ENCODE measurements around the gene AGBL4.

Gene AGBL4

GRCh38 chr1:48807554-48808260, 1216.0 kb downstream of the AGBL4 start:
- Histone ChIP-seq H4K20me1 (no peaks in the 10 kb centered on the region), H3K9me3 (no peaks in the 10 kb centered on the region), H3K36me3 (no peaks in the 10 kb centered on the region), H3K4me2 (peak overlapping the region; percentile 56), H3K4me1 (peaks cover 50% of the 10 kb centered on the region), H3K4me3 (no peak overlapping the region), H3K9ac (no peak overlapping the region), H3K27ac (0 out of 2 replicates have a peak overlapping the region, but pooled peaks have one; percentile 50), H3K27me3 (no peaks in the 10 kb centered on the region)
- TF ChIP-seq Cebpa-rat (IDR thresholded peaks at IDR 0.05): no peak

DNA sequence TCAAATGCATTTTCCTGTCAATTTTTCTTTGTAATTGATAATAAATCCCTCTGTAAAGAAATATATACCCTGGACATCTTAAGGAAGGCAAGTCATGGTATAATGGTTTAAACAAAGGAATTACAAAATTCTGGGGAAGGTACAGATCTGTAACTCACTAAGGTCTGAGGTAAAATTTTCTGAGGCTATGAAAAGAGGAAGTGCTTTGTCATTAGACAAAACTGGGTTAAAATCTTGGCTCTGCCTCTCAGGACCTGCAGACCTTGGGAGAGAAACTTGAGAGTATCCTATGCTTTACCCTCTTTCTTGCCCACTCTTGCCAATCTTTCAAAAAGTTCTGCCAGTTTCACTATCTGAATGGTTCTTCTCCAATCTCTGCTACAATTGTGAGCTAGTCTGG, 1220.3 kb downstream of the AGBL4 start:
- H3K9ac ChIP-seq: no peak overlapping the region
- H3K9me3 ChIP-seq: peaks cover 19% of the 10 kb centered on the region
- TF ChIP-seq Cebpa-rat (IDR thresholded peaks at IDR 0.05): no peak

DNA sequence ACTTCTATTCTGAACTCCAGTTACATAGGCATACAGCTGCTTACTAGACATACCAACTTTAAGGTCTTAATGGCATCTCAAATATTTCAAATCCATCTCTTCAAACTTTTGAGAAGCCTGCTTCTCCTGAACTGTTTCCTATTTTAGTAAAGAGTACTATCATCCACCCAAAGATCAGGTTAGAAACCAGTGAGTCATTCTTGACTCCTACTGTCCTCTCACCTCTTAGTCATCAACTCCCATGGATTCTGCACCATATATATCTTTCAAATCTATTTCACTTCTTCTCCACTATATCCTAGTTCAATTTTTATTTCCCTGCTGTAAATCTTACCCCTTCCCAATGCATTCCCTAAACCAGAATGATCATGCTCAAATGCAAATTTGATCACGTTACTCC, 1228.9 kb downstream of the AGBL4 start:
- peaks cover 14% of the 10 kb centered on the region for H3K9me3 ChIP-seq
- no peak overlapping the region for H3K4me3 ChIP-seq
- H3K27me3 ChIP-seq: no peaks in the 10 kb centered on the region
- H3K36me3 ChIP-seq: no peaks in the 10 kb centered on the region
- no peak for TF ChIP-seq Cebpa-rat (IDR thresholded peaks at IDR 0.05)
- H4K20me1 ChIP-seq: no peaks in the 10 kb centered on the region
- H3K4me1 ChIP-seq: peaks cover 73% of the 10 kb centered on the region
- peak overlapping the region; percentile 91 for H3K27ac ChIP-seq
- peak overlapping the region; percentile 75 for H3K4me2 ChIP-seq
- H3K9ac ChIP-seq: peak overlapping the region; percentile 61; the same call in 1 of the 2 replicates

More for the DNA sequence above, 1220.3 kb downstream of the AGBL4 start:
- 0 out of 2 replicates have a peak overlapping the region, but pooled peaks have one; percentile 0 for H3K27ac ChIP-seq
- no peak overlapping the region for H3K4me2 ChIP-seq
- no peak overlapping the region for H3K4me3 ChIP-seq
- H3K36me3 ChIP-seq: no peaks in the 10 kb centered on the region
- H3K27me3 ChIP-seq: no peaks in the 10 kb centered on the region
- H3K4me1 ChIP-seq: peaks cover 54% of the 10 kb centered on the region
- H4K20me1 ChIP-seq: no peaks in the 10 kb centered on the region

GRCh38 chr1:48793863-48794262, 1229.9 kb downstream of the AGBL4 start:
- peaks cover 78% of the 10 kb centered on the region for H3K4me1 ChIP-seq
- peak overlapping the region; percentile 75 for H3K4me2 ChIP-seq
- peak overlapping the region; percentile 12; the same call in 1 of the 2 replicates for H3K4me3 ChIP-seq

GRCh38 chr1:48792961-48793360, 1230.8 kb downstream of the AGBL4 start:
- Histone ChIP-seq H4K20me1 (no peaks in the 10 kb centered on the region), H3K4me3 (no peak overlapping the region), H3K4me2 (peak overlapping the region; percentile 75), H3K36me3 (no peaks in the 10 kb centered on the region), H3K27ac (peak overlapping the region; percentile 91), H3K9me3 (peaks cover 5% of the 10 kb centered on the region), H3K27me3 (no peaks in the 10 kb centered on the region), H3K4me1 (peaks cover 78% of the 10 kb centered on the region), H3K9ac (peak overlapping the region; percentile 61)
- no peak for TF ChIP-seq Cebpa-rat (IDR thresholded peaks at IDR 0.05)

More at GRCh38 chr1:48793863-48794262, 1229.9 kb downstream of the AGBL4 start:
- no peaks in the 10 kb centered on the region for H4K20me1 ChIP-seq
- H3K36me3 ChIP-seq: no peaks in the 10 kb centered on the region
- H3K9me3 ChIP-seq: peaks cover 8% of the 10 kb centered on the region
- peak overlapping the region; percentile 91 for H3K27ac ChIP-seq
- H3K27me3 ChIP-seq: no peaks in the 10 kb centered on the region
- TF ChIP-seq Cebpa-rat (IDR thresholded peaks at IDR 0.05): peak; percentile 64; the same call in 1 of the 2 replicates
- H3K9ac ChIP-seq: peak overlapping the region; percentile 61

DNA sequence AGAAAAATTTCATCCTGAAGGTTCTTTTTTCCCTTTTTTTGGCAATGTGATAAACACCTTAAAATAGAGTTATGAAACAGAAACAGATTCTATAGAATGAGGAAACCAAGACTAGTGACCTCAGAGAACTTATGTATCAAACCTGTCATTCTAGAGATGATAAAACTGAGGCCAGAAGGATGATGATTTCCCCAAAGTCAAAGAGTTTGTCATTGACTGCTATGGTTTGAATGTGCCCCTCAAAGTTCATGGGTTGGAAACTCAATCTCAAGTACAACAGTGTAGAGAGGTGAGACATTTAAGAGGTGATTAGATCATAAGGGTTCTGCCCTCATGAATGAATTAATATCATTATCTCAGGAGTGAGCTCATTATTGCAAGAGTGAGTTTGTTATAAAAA, 1233.4 kb downstream of the AGBL4 start:
- Histone ChIP-seq H3K4me2 (peak overlapping the region; percentile 24; the same call in 1 of the 2 replicates), H3K4me3 (no peak overlapping the region), H3K9ac (no peak overlapping the region), H4K20me1 (no peaks in the 10 kb centered on the region), H3K36me3 (no peaks in the 10 kb centered on the region), H3K9me3 (no peaks in the 10 kb centered on the region), H3K27me3 (no peaks in the 10 kb centered on the region), H3K4me1 (peaks cover 61% of the 10 kb centered on the region), H3K27ac (peak overlapping the region; percentile 58; the same call in 1 of the 2 replicates)
- TF ChIP-seq Cebpa-rat (IDR thresholded peaks at IDR 0.05): no peak

GRCh38 chr1:48789903-48790302, 1233.9 kb downstream of the AGBL4 start:
- Histone ChIP-seq H3K36me3 (no peaks in the 10 kb centered on the region), H3K9ac (no peak overlapping the region; the same call in 1 of the 2 replicates), H3K4me3 (no peak overlapping the region), H3K27ac (peak overlapping the region; percentile 58), H3K27me3 (no peaks in the 10 kb centered on the region), H3K4me2 (peak overlapping the region; percentile 24; the same call in 1 of the 2 replicates), H3K4me1 (peaks cover 56% of the 10 kb centered on the region), H4K20me1 (no peaks in the 10 kb centered on the region), H3K9me3 (no peaks in the 10 kb centered on the region)
- TF ChIP-seq Cebpa-rat (IDR thresholded peaks at IDR 0.05): no peak

DNA sequence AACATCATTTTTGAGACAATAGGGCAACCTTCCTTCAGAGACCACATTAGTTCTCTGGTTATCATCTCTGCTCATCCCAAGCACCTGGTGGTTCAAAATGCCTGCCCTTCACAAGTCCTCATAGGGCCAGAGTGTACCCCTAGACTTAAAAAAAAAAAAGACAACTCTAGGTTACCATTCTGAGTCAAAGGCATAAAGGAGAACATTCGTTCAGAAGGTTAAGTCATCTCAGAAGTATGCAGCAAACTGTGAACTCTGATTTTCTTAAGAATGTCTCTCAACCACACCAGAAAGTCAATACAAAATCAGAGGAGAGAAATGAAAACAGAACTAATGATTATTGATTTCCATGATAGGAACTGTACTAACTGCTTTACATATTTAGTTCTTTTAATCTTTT, 1237.9 kb downstream of the AGBL4 start:
- no peaks in the 10 kb centered on the region for H3K36me3 ChIP-seq
- no peak overlapping the region for H3K9ac ChIP-seq
- peaks cover 15% of the 10 kb centered on the region for H3K4me1 ChIP-seq
- TF ChIP-seq Cebpa-rat (IDR thresholded peaks at IDR 0.05): no peak
- H3K27me3 ChIP-seq: no peaks in the 10 kb centered on the region
- no peak overlapping the region for H3K4me3 ChIP-seq
- H3K9me3 ChIP-seq: no peaks in the 10 kb centered on the region
- no peaks in the 10 kb centered on the region for H4K20me1 ChIP-seq
- no peak overlapping the region for H3K4me2 ChIP-seq
- no peak overlapping the region for H3K27ac ChIP-seq

DNA sequence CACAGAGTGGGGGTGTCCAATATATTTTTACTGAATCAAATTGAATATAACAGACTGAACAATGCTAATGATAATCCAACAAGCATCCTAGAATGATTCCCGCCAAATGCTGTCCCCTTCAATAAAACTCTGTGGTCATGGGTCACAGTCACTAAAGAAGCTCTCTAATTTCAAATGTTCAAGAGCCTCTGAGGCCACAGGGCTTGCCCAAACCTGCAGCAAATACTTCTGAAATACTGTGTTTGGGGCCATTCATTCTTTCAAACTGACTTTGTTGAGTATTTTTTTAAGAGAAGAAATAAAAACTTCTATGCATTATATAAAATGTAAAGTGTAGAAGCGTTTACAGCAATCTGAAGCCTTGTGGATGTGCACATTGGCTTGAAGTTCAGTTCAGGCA, 1239.5 kb downstream of the AGBL4 start:
- Histone ChIP-seq H3K27ac (no peak overlapping the region), H4K20me1 (no peaks in the 10 kb centered on the region), H3K9me3 (no peaks in the 10 kb centered on the region), H3K4me1 (peaks cover 4% of the 10 kb centered on the region; the same call in 1 of the 2 replicates), H3K27me3 (no peaks in the 10 kb centered on the region), H3K4me3 (no peak overlapping the region), H3K9ac (no peak overlapping the region), H3K4me2 (no peak overlapping the region), H3K36me3 (no peaks in the 10 kb centered on the region)
- no peak for TF ChIP-seq Cebpa-rat (IDR thresholded peaks at IDR 0.05)

GRCh38 chr1:48777219-48777895, 1246.4 kb downstream of the AGBL4 start:
- TF ChIP-seq Cebpa-rat (IDR thresholded peaks at IDR 0.05): no peak
- peaks cover 26% of the 10 kb centered on the region for H3K36me3 ChIP-seq
- peaks cover 58% of the 10 kb centered on the region for H3K4me1 ChIP-seq
- peak overlapping the region; percentile 79 for H3K27ac ChIP-seq
- no peaks in the 10 kb centered on the region for H3K9me3 ChIP-seq
- H3K4me3 ChIP-seq: peak overlapping the region; percentile 77
- peaks cover 38% of the 10 kb centered on the region for H4K20me1 ChIP-seq
- peak overlapping the region; percentile 89 for H3K9ac ChIP-seq
- peak overlapping the region; percentile 90 for H3K4me2 ChIP-seq
- no peaks in the 10 kb centered on the region for H3K27me3 ChIP-seq

All from BLaER1 (cell line).